Measurements from ENCODE around the gene SYAP1.
"Not testable (repeated sequence)": the region's sequence is repeated elsewhere in the genome, so short reads cannot be mapped to it uniquely, and the experiment has no call there.

The SYAP1 gene

GRCh38 chrX:16722481-16722880 is 3.1 kb downstream of the SYAP1 start:
- no peak overlapping the region for H3K4me3 ChIP-seq (ENCODE audit: low read depth, low read length)

- no peak overlapping the region for H3K4me3 ChIP-seq (ENCODE audit: low read depth, low read length)
Observed at GRCh38 chrX:16725072-16725471, 5.7 kb downstream of the SYAP1 start.

DNA sequence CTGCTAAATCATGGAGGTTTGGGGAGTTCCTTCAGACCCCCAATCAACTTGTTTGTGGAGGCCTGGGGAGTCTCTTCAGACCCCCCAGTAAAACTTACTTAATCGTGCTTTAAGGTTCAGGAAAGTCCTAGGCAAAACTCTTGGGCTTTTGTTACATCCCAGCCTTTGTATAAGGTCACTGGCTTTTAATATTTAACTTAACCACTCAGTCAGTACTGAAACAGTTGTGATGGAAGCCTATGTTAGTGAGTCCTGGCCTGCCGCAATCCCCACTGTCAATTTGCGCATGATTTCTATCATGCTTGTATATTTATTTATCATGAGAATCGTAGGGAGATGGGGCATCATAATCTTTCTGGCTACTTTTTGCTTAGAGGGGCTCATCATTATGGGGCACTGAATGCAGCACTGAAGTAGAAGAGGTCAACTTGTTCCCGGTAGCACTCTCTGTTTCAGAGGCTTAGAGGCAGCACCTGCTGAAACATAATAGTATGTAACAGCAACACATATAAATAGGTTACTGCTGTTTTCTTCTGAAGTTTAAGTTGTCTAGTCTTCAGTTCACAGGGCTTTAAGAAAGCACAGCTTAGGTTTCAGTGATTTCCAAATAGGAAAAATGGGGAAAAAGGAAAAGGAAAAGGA is 7.1 kb downstream of the SYAP1 start:
- not testable (repeated sequence) for H3K4me3 ChIP-seq (ENCODE audit: low read depth, low read length)

GRCh38 chrX:16727637-16728036 is 8.2 kb downstream of the SYAP1 start:
- H3K4me3 ChIP-seq (ENCODE audit: low read depth, low read length) = no peak overlapping the region

DNA sequence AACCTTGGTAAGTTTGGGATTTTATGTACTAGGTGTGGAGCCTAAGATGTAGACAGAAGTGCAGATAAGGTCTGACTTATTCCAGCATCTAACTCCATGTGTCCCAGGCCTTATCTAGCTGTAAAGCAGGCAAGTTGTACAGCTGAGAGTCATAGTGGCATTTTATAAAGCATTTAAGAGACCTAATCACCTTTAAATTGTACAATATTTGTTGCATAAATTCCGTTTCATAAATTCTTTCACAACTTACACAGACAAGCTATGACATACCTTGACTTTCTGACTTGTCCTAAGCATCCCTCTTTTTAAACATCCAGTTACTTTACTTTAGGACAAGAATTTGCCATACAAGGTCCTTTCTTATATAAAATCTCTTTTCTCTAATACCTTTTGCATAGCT is 11.0 kb downstream of the SYAP1 start:
- no peak overlapping the region for H3K4me3 ChIP-seq (ENCODE audit: low read depth, low read length)

DNA sequence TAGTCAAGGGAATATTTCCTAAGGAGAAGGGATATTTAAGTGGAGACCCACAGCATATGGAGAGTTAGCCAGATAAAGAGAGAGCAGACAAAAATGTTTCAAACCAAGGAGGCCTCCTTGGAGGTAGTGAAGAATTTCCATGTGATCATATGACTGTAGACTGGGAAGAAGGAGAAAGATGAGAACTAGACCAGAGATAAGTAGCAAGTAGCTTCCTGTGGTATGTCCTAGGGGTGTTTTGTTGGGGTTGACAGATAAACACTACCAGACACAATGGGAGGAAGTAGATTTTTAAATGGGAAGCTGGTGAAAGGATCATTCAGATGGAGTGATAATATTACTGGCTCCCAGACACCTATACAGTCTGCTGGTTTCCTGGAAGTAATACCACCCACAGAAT is 13.6 kb downstream of the SYAP1 start:
- H3K4me3 ChIP-seq (ENCODE audit: low read depth, low read length) = no peak overlapping the region

DNA sequence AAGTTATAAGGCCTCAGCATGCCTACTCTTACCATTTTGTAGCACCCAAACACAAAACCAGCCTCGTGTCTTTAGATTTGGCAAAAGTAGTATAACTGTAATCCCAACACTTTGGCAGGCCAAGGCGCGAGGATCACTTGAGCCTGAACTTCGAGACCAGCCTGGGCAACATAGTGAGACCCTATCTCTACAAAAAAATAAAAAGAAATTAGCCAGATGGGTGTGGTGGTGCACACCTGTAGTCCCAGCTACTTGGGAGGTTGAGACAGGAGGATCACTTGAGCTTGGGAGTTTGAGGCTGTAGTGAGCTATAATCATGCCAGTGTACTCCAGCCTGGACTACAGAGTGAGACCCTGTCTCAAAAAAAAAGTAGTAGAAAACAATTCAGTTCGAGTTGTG is 17.6 kb downstream of the SYAP1 start:
- no peak overlapping the region for H3K4me3 ChIP-seq (ENCODE audit: low read depth, low read length)

DNA sequence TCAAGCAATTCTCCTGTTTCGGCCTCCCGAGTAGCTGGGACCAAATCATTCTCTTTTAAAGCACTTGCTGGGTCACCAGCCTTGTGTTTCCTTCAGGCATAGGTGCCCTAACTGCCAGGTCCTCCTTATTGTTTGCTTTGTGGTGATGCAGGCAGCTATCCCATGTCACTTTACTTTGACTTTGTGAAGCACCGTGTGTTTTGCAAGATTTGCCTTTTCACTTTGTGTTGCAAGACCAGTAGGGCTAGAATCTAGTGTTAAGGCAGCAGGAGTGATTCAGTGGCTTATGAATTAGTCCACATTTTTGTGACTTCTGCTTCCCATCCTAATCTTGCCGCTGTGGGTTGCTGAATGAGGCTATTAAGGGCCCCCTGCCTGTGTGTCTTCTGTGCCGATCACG is 20.2 kb downstream of the SYAP1 start:
- H3K4me3 ChIP-seq (ENCODE audit: low read depth, low read length) = no peak overlapping the region

DNA sequence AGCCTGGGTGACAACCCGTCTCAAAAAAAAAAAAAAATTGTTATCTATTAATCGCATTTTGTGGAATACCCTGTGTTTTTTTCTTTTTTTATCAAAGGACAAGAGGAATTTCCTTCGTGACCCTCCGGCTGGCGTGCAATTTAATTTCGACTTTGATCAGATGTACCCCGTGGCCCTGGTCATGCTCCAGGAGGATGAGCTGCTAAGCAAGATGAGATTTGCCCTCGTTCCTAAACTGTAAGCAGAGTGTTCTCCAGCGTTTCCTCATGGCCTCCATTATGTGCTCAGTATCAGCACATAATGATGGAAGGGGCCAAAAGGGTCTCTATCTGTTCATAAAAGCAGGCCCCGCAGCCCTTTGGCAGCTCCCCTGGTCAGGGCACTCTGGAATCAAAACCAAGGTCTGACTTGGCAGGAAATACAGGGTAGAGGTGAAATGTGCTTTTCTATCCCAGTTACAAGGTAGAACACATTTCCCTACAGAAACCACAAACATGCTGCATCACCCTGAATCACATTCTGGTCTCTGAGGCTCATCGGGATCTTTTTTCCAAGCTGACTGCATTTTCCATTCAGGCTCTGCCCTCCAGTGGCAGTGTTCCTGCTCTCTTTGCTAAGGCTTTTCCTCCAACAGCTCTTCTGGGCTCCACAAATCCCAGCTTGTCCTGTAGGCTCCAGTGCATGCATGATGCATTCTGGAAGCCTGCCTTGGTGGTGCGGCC is 24.4 kb downstream of the SYAP1 start:
- H3K4me3 ChIP-seq (ENCODE audit: low read depth, low read length) = no peak overlapping the region

- no peak overlapping the region for H3K4me3 ChIP-seq (ENCODE audit: low read depth, low read length)
Observed at GRCh38 chrX:16745102-16745501, 25.7 kb downstream of the SYAP1 start.

DNA sequence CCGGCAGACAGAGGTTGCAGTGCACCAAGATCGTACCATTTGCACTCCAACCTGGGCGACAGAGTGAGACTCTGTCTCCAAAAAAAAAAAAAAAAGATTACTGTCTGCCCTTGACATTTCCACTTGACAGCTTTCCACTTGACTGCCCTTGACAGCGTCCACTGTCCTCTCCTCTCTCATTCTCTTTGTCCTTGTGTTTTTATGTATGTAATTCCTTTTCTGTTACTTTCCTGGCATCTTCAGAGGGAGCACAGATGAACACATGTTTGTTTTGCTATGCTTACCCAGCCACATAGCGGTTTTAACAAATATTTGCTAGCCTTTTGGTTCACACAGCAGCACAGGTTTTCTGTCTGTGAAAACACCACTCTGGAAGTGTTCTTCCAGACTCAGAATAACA is 26.2 kb downstream of the SYAP1 start:
- no peak overlapping the region for H3K4me3 ChIP-seq (ENCODE audit: low read depth, low read length)

- no peak overlapping the region for H3K4me3 ChIP-seq (ENCODE audit: low read depth, low read length)
Observed at GRCh38 chrX:16748425-16748824, 29.0 kb downstream of the SYAP1 start.

GRCh38 chrX:16750136-16750535 is 30.7 kb downstream of the SYAP1 start:
- H3K4me3 ChIP-seq (ENCODE audit: low read depth, low read length) = no peak overlapping the region

GRCh38 chrX:16754019-16754418 is 34.6 kb downstream of the SYAP1 start:
- H3K4me3 ChIP-seq (ENCODE audit: low read depth, low read length) = no peak overlapping the region

GRCh38 chrX:16756724-16757123 is 37.3 kb downstream of the SYAP1 start:
- H3K4me3 ChIP-seq (ENCODE audit: low read depth, low read length) = no peak overlapping the region

GRCh38 chrX:16761500-16761899 is 42.1 kb downstream of the SYAP1 start:
- not testable (repeated sequence) for H3K4me3 ChIP-seq (ENCODE audit: low read depth, low read length)

- no peak overlapping the region for H3K4me3 ChIP-seq (ENCODE audit: low read depth, low read length)
Observed at GRCh38 chrX:16762579-16762978, 43.2 kb downstream of the SYAP1 start.

GRCh38 chrX:16765594-16765993 is 46.2 kb downstream of the SYAP1 start:
- H3K4me3 ChIP-seq (ENCODE audit: low read depth, low read length) = no peak overlapping the region

DNA sequence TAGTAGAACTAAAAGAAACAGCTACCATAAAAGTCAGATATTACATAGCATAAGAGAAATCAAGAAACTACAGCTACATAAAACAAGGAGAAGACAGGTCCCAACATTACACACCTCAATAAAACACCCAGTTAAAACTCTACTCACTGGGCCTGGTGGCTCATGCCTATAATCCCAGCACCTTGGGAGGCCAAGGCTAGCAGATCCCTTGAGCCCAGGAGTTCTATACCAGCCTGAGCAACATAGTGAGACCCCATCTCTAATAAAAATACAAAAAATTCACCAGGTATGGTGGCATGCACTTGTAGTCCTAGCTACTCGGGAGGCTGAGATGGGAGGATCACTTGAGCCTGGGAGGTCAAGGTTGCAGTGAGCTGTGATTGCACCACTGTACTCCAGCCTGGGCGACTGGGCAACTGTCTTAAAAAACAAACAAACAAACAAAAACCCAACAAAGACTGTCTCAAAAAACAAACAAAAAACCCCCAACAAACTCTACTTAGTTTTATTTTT is 51.6 kb downstream of the SYAP1 start:
- H3K4me3 ChIP-seq (ENCODE audit: low read depth, low read length) = no peak overlapping the region

GRCh38 chrX:16771483-16772398 is 52.3 kb downstream of the SYAP1 start:
- H3K4me3 ChIP-seq (ENCODE audit: low read depth, low read length) = no peak overlapping the region

DNA sequence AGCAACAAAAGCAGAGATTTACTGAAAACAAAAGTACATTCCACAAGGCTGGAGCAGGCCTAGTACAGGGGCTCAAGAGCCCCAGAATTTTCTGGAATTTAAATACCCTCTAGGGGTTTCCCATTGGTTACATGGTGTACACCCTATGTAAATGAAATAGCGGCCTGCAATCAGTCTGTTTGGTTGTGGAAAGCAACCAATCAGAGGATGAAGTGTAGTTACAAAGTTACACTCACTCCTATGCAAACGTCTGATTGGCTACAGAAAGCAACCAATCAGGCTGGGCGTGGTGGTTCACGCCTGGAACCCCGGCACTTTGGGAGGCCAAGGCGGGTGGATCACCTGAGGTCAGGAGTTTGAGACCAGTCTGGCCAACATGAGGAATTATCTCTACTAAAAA is 53.0 kb downstream of the SYAP1 start:
- H3K4me3 ChIP-seq (ENCODE audit: low read depth, low read length) = no peak overlapping the region

DNA sequence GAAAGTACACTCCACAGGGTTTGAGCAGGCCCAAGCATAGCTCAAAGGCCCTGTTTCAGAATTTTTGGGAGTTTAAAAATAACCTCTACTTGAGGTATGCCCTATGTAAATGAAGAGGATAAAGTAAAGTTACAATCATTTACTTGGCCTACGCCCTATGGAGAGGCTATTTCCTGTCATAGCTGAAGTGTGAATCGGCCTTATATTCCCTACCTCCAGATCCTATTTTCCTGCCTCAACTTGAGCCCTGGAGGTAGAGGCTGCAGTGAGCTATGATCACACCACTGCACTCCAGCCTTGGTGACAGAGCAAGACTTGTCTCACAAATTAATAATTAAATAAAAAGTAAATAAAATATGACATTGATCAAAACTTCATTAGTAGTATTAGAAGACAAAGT is 55.3 kb downstream of the SYAP1 start:
- H3K4me3 ChIP-seq (ENCODE audit: low read depth, low read length) = no peak overlapping the region
